Tibial artery (tissue), 4 donors: ENCODE measurements around the gene CCDC85A.

ENCODE experiments used
- DNase-seq, 2 donors: peaks; one replicate each; pipeline ENCODE4 v3.0.0-alpha.2; 2019
- H3K27ac ChIP-seq, 2 donors: fragments of 200-600 bp; sonication (generic) in 1 of 2; 1 replicate in 1 of 2; 2 replicates in 1 of 2; pipeline ENCODE4 v1.5.1; 2018 to 2019; ENCODE audit warnings: mild to moderate bottlenecking in 1 of 2
- H3K27me3 ChIP-seq, 2 donors: fragments of 200-600 bp; sonication (generic) in 1 of 2; one replicate each; pipeline versions ENCODE4 v1.5.1 to v1.6.0; 2016 to 2019
- H3K36me3 ChIP-seq, 3 donors: fragments of 200-600 bp; sonication (generic) in 2 of 3; one replicate each; pipeline ENCODE4 v1.5.1; 2016 to 2019; ENCODE audit warnings: mild to moderate bottlenecking in 2 of 3
- H3K4me1 ChIP-seq, 4 donors: fragments of 200-600 bp; sonication (generic) in 2 of 4; 1 replicate in 3 of 4; 2 replicates in 1 of 4; pipeline ENCODE4 v1.5.1; 2016 to 2019
- H3K4me3 ChIP-seq, 2 donors: fragments of 200-600 bp; sonication (generic) in 1 of 2; 1 replicate in 1 of 2; 2 replicates in 1 of 2; pipeline ENCODE4 v1.5.1; 2018 to 2019; ENCODE audit warnings: mild to moderate bottlenecking in 2 of 2
- H3K9me3 ChIP-seq, 3 donors: fragments of 200-600 bp; sonication (generic) in 1 of 3; one replicate each; pipeline ENCODE4 v1.5.1; 2016 to 2019
- CTCF ChIP-seq, 2 experiments: fragments of 200-600 bp in 1 of 2; fragments of 450-650 bp in 1 of 2; IDR thresholded peaks; one replicate each; pipeline ENCODE4 v1.5.1; 2017 to 2019; ENCODE audit warnings: antibody characterized with exemption in 2 of 2, mild to moderate bottlenecking in 1 of 2, moderate library complexity in 1 of 2
- intact Hi-C: fragments of 100-400 bp; cut with DNase I; formaldehyde crosslinking; loops from one replicate; pipeline ENCODE4 v1.15.0; 2023; ENCODE audit warnings: low total_unique reads

The CCDC85A gene

GRCh38 chr2:56364902-56365301 lies 181.1 kb downstream of the CCDC85A start:
- TF ChIP-seq CTCF (IDR thresholded peaks at IDR 0.05), result no peak
- no peaks in the 10 kb centered on the region for H3K4me1 ChIP-seq
- H3K27ac ChIP-seq, result no peak overlapping the region
- no peak overlapping the region for H3K4me3 ChIP-seq
- no peaks in the 10 kb centered on the region for H3K27me3 ChIP-seq
- H3K9me3 ChIP-seq, result no peaks in the 10 kb centered on the region
- no peak for DNase-seq
- intact Hi-C loops, result no loop called here
- no peaks in the 10 kb centered on the region for H3K36me3 ChIP-seq

DNA sequence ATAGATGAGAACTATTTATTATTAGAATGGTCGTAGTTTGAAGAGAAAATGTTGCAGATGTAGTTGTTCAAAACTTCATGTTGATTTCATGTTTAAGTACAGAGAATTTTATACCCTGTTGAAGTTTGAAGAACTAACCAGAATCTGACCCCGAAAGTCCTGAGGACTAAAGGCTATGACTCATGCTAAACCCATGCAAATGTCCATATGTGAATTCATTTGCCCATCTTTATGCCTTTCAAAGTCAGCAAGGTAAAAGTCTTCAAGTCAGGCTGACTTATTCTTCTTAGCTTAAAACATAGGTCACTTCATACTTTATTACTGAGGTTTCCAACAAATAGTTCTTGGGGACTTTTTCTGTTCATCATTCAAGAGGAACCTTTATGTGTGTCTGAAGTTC lies 185.5 kb downstream of the CCDC85A start:
- Histone ChIP-seq H3K36me3 (no peaks in the 10 kb centered on the region), H3K27me3 (no peaks in the 10 kb centered on the region), H3K9me3 (no peaks in the 10 kb centered on the region), H3K4me3 (no peak overlapping the region), H3K4me1 (no peaks in the 10 kb centered on the region), H3K27ac (no peak overlapping the region)
- DNase-seq, result no peak
- no peak for TF ChIP-seq CTCF (IDR thresholded peaks at IDR 0.05)
- intact Hi-C loops, result no loop called here

DNA sequence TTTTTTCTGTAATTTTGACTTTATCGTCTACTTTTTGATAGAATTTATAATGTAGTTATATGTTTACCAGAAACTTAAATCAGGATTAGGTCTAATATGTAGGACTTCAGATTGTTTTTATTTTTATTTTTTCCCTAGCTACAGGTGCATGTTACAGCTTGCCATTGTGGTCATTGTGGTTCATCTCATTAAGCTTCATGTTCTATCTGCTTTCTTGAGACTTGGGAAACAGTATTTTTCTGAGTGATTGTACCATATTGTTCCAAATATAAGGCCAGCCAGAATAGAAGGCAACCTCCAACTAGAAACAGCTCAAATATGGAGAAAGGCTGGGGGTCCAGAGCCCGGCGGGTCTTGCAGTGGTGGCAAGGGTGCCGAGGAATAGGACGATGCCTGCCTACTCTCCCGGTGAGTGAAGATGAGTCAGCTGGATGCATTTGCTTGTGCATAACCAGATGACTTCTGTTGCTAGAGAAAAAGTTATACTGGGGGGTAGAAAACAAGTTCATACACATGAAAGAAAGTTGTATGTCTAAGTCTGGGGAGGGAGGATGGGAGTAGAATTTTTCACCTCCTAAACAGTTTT lies 188.4 kb downstream of the CCDC85A start:
- H3K27me3 ChIP-seq, result no peaks in the 10 kb centered on the region
- H3K36me3 ChIP-seq, result no peaks in the 10 kb centered on the region
- H3K9me3 ChIP-seq, result no peaks in the 10 kb centered on the region
- H3K4me1 ChIP-seq, result no peaks in the 10 kb centered on the region
- intact Hi-C loops, result no loop called here
- H3K27ac ChIP-seq, result no peak overlapping the region
- H3K4me3 ChIP-seq, result no peak overlapping the region
- DNase-seq, result no peak
- no peak for TF ChIP-seq CTCF (IDR thresholded peaks at IDR 0.05)

DNA sequence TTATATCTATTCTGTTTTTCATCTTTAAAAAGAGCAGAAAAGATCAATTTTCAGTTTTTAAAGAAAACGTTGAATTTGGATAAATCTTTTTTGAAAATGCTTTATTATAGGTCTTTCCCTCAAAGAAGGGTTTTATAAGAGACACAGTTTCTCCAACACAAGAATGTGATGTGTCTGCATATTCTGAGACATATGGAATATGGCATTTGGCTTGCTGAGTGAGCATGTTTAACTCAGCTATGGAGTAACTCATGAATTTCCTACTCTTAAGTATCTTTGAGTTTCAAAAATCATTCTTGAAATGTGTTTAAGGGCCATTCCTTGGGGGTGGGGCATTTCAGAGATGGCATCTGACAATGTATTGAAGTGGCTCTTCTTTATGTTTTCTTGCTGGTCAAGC lies 191.5 kb downstream of the CCDC85A start:
- no peaks in the 10 kb centered on the region for H3K9me3 ChIP-seq
- no peaks in the 10 kb centered on the region for H3K36me3 ChIP-seq
- H3K27ac ChIP-seq, result no peak overlapping the region
- TF ChIP-seq CTCF (IDR thresholded peaks at IDR 0.05), result no peak
- H3K4me3 ChIP-seq, result no peak overlapping the region
- intact Hi-C loops, result no loop called here
- no peaks in the 10 kb centered on the region for H3K27me3 ChIP-seq
- DNase-seq, result no peak
- H3K4me1 ChIP-seq, result no peaks in the 10 kb centered on the region

GRCh38 chr2:56376699-56377665 lies 193.2 kb downstream of the CCDC85A start:
- Histone ChIP-seq H3K36me3 (no peaks in the 10 kb centered on the region), H3K4me3 (no peak overlapping the region), H3K4me1 (no peaks in the 10 kb centered on the region), H3K27me3 (no peaks in the 10 kb centered on the region), H3K27ac (no peak overlapping the region), H3K9me3 (no peaks in the 10 kb centered on the region)
- intact Hi-C loops, result no loop called here
- no peak for DNase-seq
- TF ChIP-seq CTCF (IDR thresholded peaks at IDR 0.05), result no peak
